ENCODE results near the gene TBC1D22A. TPM values are rescaled to one million over a fixed set of nuclear protein-coding genes. Genes with fewer than 3 reads are reported as not detected.

Gene TBC1D22A
- polyA plus RNA-seq, 1 experiment = 24.2 TPM

DNA sequence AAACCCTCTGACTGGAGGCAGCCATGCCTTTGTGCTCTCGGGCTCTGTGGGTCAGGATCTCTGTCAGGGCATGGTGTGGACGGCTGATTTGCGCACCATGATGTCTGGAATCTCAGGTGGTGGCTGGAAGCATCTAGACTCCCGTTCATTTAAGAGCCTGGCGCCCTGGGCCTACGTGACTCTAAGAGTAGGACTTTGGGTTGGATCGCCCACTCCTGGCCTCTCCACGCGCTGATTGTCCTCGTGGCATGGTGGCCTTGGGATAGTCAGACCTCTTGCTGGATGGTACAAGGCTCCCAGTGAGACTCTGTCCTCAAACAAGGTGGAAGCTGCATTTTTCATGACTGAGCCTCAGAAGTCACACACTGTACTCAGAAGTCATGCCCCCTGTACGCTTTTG, 224.3 kb downstream of the TBC1D22A start:
- DNase-seq (ENCODE audit: low read depth) = no peak
- Histone ChIP-seq H3K27me3 (ENCODE audit: control insufficient read depth, insufficient read depth, low read length) (no peaks in the 10 kb centered on the region), H3K36me3 (ENCODE audit: control insufficient read depth, insufficient read depth, low read length) (no peaks in the 10 kb centered on the region; the same call in none of the 2 replicates), H3K4me3 (ENCODE audit: low read depth, low read length) (no peak overlapping the region)
- CTCF ChIA-PET = no interaction called here
- TF ChIP-seq, protein P1, sequence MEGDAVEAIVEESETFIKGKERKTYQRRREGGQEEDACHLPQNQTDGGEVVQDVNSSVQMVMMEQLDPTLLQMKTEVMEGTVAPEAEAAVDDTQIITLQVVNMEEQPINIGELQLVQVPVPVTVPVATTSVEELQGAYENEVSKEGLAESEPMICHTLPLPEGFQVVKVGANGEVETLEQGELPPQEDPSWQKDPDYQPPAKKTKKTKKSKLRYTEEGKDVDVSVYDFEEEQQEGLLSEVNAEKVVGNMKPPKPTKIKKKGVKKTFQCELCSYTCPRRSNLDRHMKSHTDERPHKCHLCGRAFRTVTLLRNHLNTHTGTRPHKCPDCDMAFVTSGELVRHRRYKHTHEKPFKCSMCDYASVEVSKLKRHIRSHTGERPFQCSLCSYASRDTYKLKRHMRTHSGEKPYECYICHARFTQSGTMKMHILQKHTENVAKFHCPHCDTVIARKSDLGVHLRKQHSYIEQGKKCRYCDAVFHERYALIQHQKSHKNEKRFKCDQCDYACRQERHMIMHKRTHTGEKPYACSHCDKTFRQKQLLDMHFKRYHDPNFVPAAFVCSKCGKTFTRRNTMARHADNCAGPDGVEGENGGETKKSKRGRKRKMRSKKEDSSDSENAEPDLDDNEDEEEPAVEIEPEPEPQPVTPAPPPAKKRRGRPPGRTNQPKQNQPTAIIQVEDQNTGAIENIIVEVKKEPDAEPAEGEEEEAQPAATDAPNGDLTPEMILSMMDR (IDR thresholded peaks at IDR 0.05; ENCODE audit: insufficient read depth, low read depth, low read length) = no peak
- POLR2A ChIA-PET = no interaction called here

DNA sequence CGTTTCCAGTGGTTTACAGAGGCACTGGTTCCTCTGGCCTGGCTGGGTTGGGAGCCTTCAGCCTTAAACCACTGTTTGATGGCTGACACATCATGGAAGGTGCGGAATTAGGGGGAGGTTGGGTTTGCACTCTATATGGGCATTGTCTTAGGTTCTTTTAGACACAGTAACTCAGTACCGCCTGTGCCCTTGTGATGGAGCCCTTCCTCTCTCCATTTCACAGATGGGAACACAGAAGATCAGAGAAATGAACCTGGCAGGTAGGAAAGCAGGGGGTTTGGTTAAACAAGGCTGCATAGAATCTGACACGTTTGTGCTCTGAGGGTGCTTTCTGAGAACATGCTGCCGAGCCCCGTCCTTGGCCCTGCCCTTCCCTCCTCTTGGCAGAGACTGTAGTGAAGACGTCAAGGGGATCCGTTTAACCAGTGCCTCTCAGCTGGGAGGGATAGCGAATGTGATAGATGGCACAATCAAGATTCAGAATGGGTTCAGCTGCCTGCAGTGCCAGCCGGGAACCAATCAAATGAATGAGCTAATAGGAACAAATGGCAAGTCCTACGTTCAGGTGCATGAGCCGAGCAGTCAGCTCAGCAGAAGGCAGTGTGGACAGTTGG, 228.6 kb downstream of the TBC1D22A start:
- POLR2A ChIA-PET = no interaction called here
- Histone ChIP-seq H3K27me3 (ENCODE audit: control insufficient read depth, insufficient read depth, low read length) (no peaks in the 10 kb centered on the region), H3K4me3 (ENCODE audit: low read depth, low read length) (no peak overlapping the region), H3K36me3 (ENCODE audit: control insufficient read depth, insufficient read depth, low read length) (peaks cover 4% of the 10 kb centered on the region)
- CTCF ChIA-PET = no interaction called here
- no peak for DNase-seq (ENCODE audit: low read depth)
- TF ChIP-seq, protein P1 (IDR thresholded peaks at IDR 0.05; ENCODE audit: insufficient read depth, low read depth, low read length) = no peak

DNA sequence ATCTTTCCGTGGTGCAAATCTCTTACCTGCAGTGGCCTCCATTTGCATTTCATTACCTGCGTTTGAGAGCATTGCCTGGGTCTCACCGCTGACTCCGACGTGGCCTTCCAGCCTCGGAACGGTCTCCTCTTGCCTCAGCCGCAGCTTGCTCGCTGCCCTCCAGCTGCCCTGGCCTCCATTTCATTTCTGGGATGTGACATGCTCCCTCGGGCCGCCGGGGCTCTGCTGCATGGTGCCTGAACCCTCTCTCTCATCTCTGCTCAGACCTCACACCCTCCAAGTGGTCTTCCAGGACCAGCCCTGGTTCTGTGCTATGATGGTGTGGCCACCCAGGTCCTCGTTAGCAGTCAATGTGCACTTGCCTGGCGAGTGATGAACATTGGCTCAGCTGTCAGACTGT, 229.2 kb downstream of the TBC1D22A start:
- DNase-seq (ENCODE audit: low read depth) = no peak
- CTCF ChIA-PET = no interaction called here
- Histone ChIP-seq H3K27me3 (ENCODE audit: control insufficient read depth, insufficient read depth, low read length) (no peaks in the 10 kb centered on the region), H3K4me3 (ENCODE audit: low read depth, low read length) (no peak overlapping the region), H3K36me3 (ENCODE audit: control insufficient read depth, insufficient read depth, low read length) (peaks cover 5% of the 10 kb centered on the region)
- TF ChIP-seq, protein P1 (IDR thresholded peaks at IDR 0.05; ENCODE audit: insufficient read depth, low read depth, low read length) = no peak
- POLR2A ChIA-PET = no interaction called here

DNA sequence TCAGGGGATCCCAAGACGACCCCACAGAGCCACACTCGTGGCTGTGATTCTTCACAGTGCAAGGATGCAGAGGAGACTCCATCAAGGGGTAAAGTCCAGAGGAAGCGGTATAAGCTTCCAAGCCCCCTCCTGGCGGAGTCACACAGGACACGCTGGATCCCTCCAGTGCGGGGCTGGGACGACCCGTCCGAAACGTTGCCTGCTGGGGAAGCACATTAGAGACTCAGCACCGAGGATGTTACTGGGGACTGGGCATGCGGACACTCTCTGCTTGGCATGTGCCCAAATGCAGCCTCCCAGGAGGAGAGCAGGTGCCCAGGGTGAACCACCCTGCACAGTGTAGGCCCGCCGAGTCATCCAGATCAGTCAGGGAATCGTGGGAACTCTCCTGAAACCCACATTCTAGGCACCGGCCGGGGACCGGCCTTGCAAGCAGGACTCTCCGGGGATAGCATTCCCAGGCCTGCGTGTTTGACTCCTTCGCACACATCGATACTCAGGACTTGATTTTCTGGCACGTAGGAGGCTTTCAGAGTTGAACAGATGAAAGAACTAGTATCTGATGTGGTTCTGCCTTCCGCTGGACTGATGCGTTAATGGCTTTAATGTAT, 229.8 kb downstream of the TBC1D22A start:
- peaks cover 5% of the 10 kb centered on the region; the same call in 1 of the 2 replicates for H3K36me3 ChIP-seq (ENCODE audit: control insufficient read depth, insufficient read depth, low read length)
- CTCF ChIA-PET = no interaction called here

DNA sequence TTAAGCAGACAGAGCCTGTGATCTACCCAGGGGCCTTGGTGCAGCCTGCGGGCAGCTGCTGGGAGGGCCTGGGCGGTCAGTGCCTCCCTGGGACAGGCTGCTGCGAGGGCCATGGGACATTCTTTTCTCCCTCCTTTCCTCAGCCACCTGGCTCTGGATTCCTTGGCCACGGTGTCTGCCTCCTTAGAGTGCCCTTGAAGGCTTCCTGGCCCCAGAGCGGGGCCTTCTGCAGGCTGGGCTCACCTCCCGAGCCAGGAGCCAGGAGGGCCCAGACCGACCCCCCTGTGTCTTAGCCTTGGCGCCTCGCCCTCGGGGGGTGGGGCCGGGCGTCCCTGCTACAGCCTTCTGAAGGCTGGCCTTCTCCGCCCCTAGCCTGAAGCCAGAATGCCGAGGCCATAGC, 231.2 kb downstream of the TBC1D22A start:
- Histone ChIP-seq H3K27me3 (ENCODE audit: control insufficient read depth, insufficient read depth, low read length) (no peaks in the 10 kb centered on the region), H3K4me3 (ENCODE audit: low read depth, low read length) (no peak overlapping the region), H3K36me3 (ENCODE audit: control insufficient read depth, insufficient read depth, low read length) (peaks cover 5% of the 10 kb centered on the region; the same call in 1 of the 2 replicates)
- DNase-seq (ENCODE audit: low read depth) = no peak
- TF ChIP-seq, protein P1 (IDR thresholded peaks at IDR 0.05; ENCODE audit: insufficient read depth, low read depth, low read length) = no peak
- ChIA-PET POLR2A (no interaction called here), CTCF (interaction anchor here (0.6 to 1.5 kb wide), 2 partner anchors 9 to 374 kb away, joined by 5 read pairs; partner anchors contain the start of gene GRAMD4)

More for the DNA sequence above, 229.8 kb downstream of the TBC1D22A start:
- Histone ChIP-seq H3K4me3 (ENCODE audit: low read depth, low read length) (no peak overlapping the region), H3K27me3 (ENCODE audit: control insufficient read depth, insufficient read depth, low read length) (no peaks in the 10 kb centered on the region)
- DNase-seq (ENCODE audit: low read depth) = no peak
- POLR2A ChIA-PET = no interaction called here
- TF ChIP-seq, protein P1 (IDR thresholded peaks at IDR 0.05; ENCODE audit: insufficient read depth, low read depth, low read length) = no peak
